GM21515 (cell line): ENCODE measurements around the gene USP26.
"Not testable (repeated sequence)": the region's sequence is repeated elsewhere in the genome, so short reads cannot be mapped to it uniquely, and the experiment has no call there.

ENCODE experiments used
- ATAC-seq: cut with Tn5 transposase; IDR thresholded peaks from one replicate; pipeline ENCODE4 v1.9.1; 2021; ENCODE audit not compliant: unreplicated experiment

USP26 gene

DNA sequence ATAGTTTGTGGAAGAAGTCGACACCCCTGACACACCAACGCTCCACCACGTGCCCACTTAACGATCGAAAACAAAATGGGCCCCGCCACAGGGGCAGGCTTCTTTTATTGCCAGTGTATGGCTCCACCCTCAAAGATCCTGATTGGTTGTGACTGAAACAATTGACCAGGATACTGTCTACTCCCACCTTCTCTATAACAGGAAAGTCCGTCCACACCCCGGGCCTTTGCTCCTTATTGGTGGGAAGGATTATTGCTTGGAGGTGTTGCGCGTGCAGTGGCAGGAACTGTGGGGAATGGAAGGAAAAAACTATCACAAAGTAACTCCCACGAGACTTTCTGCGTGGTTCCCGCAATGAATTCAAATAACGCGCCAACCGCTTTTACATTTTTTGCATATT, at the start of gene USP26:
USP26 (minus strand) TSS at position 79 of the 400 bp plus-strand sequence. CDS start 68,889 bp downstream, outside the sequence.
- ATAC-seq = no peak

GRCh38 chrX:133134282-133134681, 37.4 kb upstream of the USP26 start:
- ATAC-seq = no peak

DNA sequence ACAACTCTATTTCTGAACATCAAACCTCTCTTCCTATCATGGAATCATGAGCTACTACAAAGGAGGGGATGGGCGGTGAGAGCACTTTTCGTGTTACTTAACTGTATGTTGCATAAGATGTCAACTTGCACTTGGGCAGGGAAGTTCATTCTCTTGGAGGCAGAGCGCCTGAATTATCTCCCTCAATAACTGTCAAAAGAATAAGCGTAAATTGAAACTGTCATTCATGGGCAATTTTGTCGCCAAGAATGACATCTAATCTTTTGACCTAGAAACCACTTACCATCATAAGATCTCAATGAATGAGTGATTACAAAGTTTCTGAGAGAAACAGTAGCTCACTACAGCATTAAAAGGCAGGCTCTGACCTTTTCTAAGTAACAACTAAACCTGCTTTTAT, 23.5 kb upstream of the USP26 start:
- ATAC-seq = no peak

GRCh38 chrX:133094098-133094731, 2.7 kb downstream of the USP26 start:
- ATAC-seq = no peak

DNA sequence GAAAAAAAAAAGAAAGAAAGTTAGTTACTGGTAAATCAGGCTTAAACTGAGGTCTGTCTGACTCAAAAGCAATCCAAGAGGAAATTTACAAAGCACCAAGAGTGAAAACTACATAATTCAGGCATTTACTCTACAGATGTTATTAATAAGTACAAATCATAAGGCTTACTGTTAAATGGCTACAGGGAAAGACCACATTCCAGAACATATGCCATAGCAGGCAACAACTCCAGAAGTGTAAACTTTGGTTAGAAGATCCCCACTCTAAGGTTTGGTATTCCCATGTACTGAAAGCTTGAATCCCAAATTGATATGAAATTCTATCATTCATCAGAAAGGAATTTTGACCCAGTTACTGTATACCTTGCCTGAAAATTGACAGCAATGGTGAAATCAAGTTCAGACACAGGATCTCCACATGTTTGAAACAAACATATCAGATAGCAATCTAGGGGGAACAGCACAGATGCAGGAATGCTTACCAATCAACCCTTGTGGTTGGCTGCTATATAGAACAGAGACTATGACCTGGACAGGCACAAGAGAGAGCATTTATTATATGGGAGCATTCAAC, 6.6 kb downstream of the USP26 start:
- no peak for ATAC-seq

DNA sequence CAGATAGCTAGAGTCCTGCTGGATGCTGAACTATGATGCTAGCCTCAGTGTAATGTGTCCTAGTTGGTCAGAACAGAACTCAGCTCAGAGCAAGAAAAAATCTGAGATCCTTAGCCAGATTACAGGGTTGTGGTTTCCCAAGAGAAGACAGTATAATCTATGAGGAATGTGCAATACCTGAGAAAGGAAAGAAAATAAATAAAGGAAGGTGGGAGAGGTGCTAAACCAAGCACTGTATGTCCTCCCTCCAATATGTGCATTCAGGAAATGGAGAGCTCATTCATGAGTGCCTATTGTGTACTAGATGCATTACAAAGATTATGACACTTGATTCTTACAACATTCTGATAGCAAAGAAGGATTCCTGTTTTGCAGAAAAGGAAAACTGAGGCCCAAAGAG, 7.5 kb downstream of the USP26 start:
- no peak for ATAC-seq

- ATAC-seq = no peak
Measured at GRCh38 chrX:133085785-133086184, 11.1 kb downstream of the USP26 start.

DNA sequence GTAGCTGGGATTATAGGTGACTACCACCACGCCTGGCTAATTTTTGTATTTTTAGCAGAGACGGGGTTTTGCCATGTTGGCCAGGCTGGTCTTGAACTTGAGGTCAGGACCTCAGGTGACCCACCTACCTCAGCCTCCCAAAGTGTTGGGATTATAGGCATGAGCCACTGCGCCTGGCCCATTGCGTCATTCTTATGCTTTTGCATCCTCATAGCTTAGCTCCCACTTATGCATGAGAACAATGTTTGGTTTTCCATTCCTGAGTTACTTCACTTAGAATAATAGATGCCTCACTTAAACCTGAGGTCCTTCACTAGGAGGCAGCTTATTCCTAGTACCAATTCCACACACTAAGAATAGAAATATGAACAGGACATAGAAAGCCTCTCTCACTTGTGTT, 11.9 kb downstream of the USP26 start:
- ATAC-seq = not testable (repeated sequence)

- ATAC-seq = no peak
Measured at GRCh38 chrX:133083899-133084298, 13.0 kb downstream of the USP26 start.

DNA sequence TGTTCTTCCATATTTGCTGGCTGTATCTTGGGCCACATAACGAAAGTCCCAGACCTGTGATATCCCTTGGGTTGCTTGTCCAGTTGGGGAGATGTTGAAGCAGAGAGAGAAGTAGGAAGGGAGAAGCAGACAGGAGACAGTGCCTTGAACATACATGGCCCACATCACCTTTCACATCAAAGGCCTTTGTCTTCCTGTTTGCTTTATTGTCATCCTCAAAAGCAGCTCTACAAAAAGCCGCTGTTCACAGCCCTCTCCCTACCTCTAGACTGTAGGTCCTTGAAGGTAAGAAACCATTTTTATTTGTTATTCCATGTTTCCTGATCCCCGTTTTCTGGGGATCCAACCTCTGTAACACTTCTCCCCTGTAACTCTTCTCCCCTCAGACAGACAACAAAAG, 14.9 kb downstream of the USP26 start:
- ATAC-seq = no peak

DNA sequence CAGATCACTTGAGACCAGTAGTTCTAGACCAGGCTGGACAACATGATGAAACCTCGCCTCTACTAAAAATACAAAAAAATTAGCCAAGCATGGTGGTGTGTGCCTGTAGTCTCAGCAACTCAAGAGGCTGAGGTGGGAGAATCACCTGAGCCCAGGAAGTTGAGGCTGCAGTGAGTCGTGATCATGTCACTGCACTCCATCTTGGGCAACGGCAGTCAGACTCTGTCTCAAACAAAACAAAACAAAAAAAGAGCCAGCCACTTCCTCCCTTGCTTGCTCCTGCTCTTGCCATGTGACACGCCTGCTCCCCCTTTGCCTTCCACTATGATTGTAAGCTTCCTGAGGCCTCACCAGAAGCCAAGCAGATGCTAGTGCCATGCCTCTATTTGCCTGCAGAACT, 19.1 kb downstream of the USP26 start:
- not testable (repeated sequence) for ATAC-seq

DNA sequence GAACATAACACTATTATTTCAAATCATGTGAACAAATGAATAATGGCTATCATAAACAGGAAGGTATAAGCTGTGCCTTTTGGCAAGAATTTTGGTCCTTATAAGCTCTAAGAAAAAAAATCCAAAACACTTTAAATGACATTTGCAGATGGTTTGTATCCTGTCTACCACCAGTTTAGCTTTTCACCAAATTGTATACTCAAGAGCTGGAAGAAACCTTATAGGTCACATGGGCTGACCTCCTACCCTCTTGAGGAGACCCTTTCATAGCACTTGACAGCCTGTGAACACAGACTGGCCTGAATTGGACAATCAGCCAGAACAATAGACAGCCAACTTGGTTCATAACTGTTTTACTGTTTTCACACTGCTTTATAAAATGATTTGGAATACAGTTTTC, 24.3 kb downstream of the USP26 start:
- ATAC-seq = no peak

- no peak for ATAC-seq
Measured at GRCh38 chrX:133068461-133068860, 28.4 kb downstream of the USP26 start.

GRCh38 chrX:133056341-133056740, 40.6 kb downstream of the USP26 start:
- ATAC-seq = no peak

GRCh38 chrX:133054761-133055405, 42.0 kb downstream of the USP26 start:
- no peak for ATAC-seq

DNA sequence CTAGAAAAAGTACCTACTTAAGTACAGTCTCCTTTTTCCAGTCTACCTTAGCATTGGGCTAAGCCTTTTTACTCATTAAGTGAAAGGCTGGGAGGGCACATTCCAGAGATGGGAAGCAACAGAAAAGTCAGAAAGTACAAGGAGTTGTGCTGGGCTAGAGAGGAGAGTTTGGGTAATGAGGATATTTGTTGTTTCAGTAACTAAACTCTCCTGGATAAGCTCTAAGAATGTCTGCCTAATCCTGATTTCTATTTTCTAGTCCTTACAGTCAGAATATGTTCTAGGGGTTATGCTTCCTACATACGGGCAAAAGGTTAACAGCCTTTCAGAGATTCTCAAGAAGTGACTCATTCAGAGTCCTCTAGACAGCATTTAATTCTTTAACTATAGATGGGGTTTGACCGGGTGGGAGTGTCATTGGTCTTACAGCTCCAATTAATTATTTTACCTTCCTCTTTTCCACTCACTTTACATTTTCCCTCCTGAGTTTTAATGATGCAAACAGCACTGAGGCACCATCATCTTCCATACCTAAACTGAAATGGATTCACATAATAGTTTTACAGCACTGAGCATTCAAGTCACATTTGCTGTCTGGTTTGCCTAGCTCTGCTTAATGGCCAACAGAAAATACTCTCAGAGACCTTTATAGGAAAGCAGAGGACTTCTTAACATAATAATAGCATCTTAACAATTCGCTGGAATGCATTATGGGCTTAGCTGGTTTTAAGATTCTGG, 42.9 kb downstream of the USP26 start:
- no peak for ATAC-seq

- ATAC-seq = no peak
Measured at GRCh38 chrX:133048751-133049150, 48.2 kb downstream of the USP26 start.

- ATAC-seq = no peak
Measured at GRCh38 chrX:133046601-133047000, 50.3 kb downstream of the USP26 start.

DNA sequence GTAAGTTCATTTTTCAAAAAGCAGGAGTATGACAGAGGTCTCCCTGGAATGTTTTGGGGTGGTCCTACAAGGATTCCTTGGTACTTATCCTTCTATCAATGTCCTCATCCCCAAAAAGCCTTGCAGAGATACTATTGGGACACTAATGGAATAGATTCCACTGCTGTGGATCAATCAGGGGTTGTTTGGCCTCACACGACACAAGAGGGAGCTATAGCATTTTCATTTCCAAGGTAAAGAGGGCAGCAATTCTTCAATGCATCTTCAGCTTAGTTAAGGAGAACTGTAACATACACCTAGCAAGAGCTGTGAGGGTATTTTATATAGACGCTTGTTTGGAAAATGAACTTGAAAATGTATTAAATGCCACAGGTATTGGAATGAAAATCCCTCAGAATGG, 50.9 kb downstream of the USP26 start:
- no peak for ATAC-seq

- not testable (repeated sequence) for ATAC-seq
Measured at GRCh38 chrX:133044145-133044786, 52.6 kb downstream of the USP26 start.

DNA sequence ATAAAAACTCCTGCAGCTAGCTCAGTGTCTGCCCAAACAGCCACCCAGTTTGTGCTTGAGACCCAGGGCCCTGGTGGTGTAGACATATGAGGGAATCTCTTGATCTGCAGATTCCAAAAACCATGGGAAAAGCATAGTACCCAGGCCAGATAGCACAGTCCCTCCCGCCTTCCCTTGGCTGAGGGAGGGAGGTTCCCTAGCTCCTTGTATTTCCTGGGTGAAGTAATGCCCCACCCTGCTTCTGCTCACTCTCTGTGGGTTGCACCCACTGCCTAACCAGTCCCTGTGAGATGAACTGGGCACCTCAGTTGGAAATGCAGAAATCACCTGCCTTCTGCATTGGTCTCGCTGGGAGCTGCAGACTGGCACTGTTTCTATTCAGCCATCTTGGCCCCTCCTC, 54.6 kb downstream of the USP26 start:
- ATAC-seq = no peak
